GM12878 (cell line): ENCODE data around the gene PIAS2. TPM values are rescaled to one million over a fixed set of nuclear protein-coding genes. Genes with fewer than 3 reads are reported as not detected.

Experiments
- ATAC-seq: fragments of 200-7000 bp; cut with Tn5 transposase; 3 replicates; pipeline ENCODE4 v1.9.1; 2020; ENCODE audit warnings: mild to moderate bottlenecking, moderate library complexity
- BruUV-seq: library from RNA; stranded (reverse); fragments of 400-500 nt; replicated peaks from 2 replicates; lab custom pipeline; 2021; lab: Mats Ljungman, UMichigan
- CTCF ChIA-PET: fragments of 300-600 bp; sonication (Branson Sonifier 250); formaldehyde crosslinking; extraction: SDS; loops from one replicate; lab custom pipeline; 2021; ENCODE audit warnings: inconsistent platforms; lab: Yijun Ruan, JAX
- POLR2A ChIA-PET: fragments of 350-600 bp; formaldehyde crosslinking; extraction: SDS; loops from one replicate; lab custom pipeline; 2021; ENCODE audit warnings: inconsistent platforms; lab: Charles Lee
- RAD21 ChIA-PET: fragments of 300-600 bp; sonication (Branson Sonifier 250); formaldehyde crosslinking; loops from one replicate; lab custom pipeline; 2023; ENCODE audit warnings: antibody characterized with exemption; ENCODE audit not compliant: unreplicated experiment; lab: Charles Lee
- SMC1A ChIA-PET: fragments of 300-600 bp; sonication (Branson Sonifier 250); formaldehyde crosslinking; loops from one replicate; lab custom pipeline; 2023; ENCODE audit not compliant: unreplicated experiment, uncharacterized antibody; lab: Charles Lee
- DNase-seq: peaks from one replicate; pipeline ENCODE4 v3.0.0-alpha.2; 2011; ENCODE audit warnings: low read depth, low spot score
- FAIRE-seq: peaks from 3 replicates; lab custom pipeline; 2011; peaks lifted over from hg19 to GRCh38; lab: Jason Lieb, UNC
- H2AFZ ChIP-seq: 2 replicates; pipeline ENCODE4 v1.6.0; 2011; ENCODE audit warnings: low read depth, low read length, control low read depth; ENCODE audit not compliant: control insufficient read depth
- H3K27ac ChIP-seq: 2 replicates; pipeline ENCODE4 v1.5.1; 2011; ENCODE audit warnings: control low read depth; ENCODE audit not compliant: control insufficient read depth, insufficient read depth
- H3K27me3 ChIP-seq, 2 experiments: replicated peaks in 1 of 2; 2 replicates each; pipeline versions ENCODE4 v1.6.0 to v1.6.1; 2011; ENCODE audit warnings: low read length in 1 of 2; ENCODE audit not compliant: control insufficient read depth in 2 of 2, insufficient read depth in 2 of 2
- H3K36me3 ChIP-seq, 2 experiments: 2 replicates each; pipeline ENCODE4 v1.5.1; 2011; ENCODE audit warnings: low read length in 1 of 2; ENCODE audit not compliant: control insufficient read depth in 2 of 2, insufficient read depth in 2 of 2
- H3K4me1 ChIP-seq: 2 replicates; pipeline ENCODE4 v1.6.1; 2011; ENCODE audit warnings: mild to moderate bottlenecking, low read length, moderate library complexity, mixed read lengths; ENCODE audit not compliant: control insufficient read depth, insufficient read depth
- H3K4me2 ChIP-seq: 2 replicates; pipeline ENCODE4 v1.6.0; 2011; ENCODE audit warnings: control low read depth; ENCODE audit not compliant: control insufficient read depth, insufficient read depth
- H3K4me3 ChIP-seq: fragments of 200-600 bp; sonication (generic); 2 replicates; pipeline ENCODE4 v1.5.1; 2016
- H3K79me2 ChIP-seq: 2 replicates; pipeline ENCODE4 v1.6.0; 2011; ENCODE audit warnings: low read length; ENCODE audit not compliant: control insufficient read depth, insufficient read depth
- H3K9ac ChIP-seq: 2 replicates; pipeline ENCODE4 v1.8.0; 2011; ENCODE audit warnings: low read length, control low read depth, mixed read lengths; ENCODE audit not compliant: control insufficient read depth, insufficient read depth
- H3K9me3 ChIP-seq: replicated peaks from 3 replicates; pipeline ENCODE4 v1.5.1; 2011; ENCODE audit warnings: mild to moderate bottlenecking, low read length; ENCODE audit not compliant: control insufficient read depth, insufficient read depth
- H4K20me1 ChIP-seq: 2 replicates; pipeline ENCODE4 v1.6.0; 2011; ENCODE audit not compliant: control insufficient read depth, insufficient read depth
- ASH2L ChIP-seq: fragments of 300-600, 200-600 bp; sonication (generic); IDR thresholded peaks from 2 replicates; pipeline ENCODE4 v1.6.1; 2017; ENCODE audit warnings: low read depth, mild to moderate bottlenecking, borderline replicate concordance
- BHLHE40 ChIP-seq, 2 experiments: fragments of 450-650 bp in 1 of 2; IDR thresholded peaks; 2 replicates each; pipeline ENCODE4 v1.6.1; 2011 to 2017; ENCODE audit warnings: low read depth in 2 of 2, borderline replicate concordance in 1 of 2, improper control_type of control experiment in 1 of 2, low read length in 1 of 2, mild to moderate bottlenecking in 1 of 2
- CHD4 ChIP-seq: fragments of 200-600 bp; sonication (generic); IDR thresholded peaks from 2 replicates; pipeline ENCODE4 v1.6.1; 2016; ENCODE audit warnings: mild to moderate bottlenecking
- FOXM1 ChIP-seq: IDR thresholded peaks from 2 replicates; pipeline ENCODE4 v1.6.1; 2012; ENCODE audit warnings: low read depth, mild to moderate bottlenecking, inconsistent platforms, low read length, moderate library complexity
- HDGF ChIP-seq: fragments of 450-650 bp; IDR thresholded peaks from 2 replicates; pipeline ENCODE4 v1.6.1; 2016; ENCODE audit warnings: antibody characterized with exemption
- JUNB ChIP-seq: IDR thresholded peaks from 2 replicates; pipeline ENCODE4 v1.6.1; 2016; ENCODE audit warnings: antibody characterized with exemption, mild to moderate bottlenecking
- KAT2A ChIP-seq: conservative IDR thresholded peaks from 2 replicates; pipeline ENCODE4 v1.6.1; 2011; ENCODE audit warnings: low read depth, low read length; ENCODE audit not compliant: control insufficient read depth
- KLF5 ChIP-seq: fragments of 450-650 bp; IDR thresholded peaks from 2 replicates; pipeline ENCODE4 v1.6.1; 2014; ENCODE audit warnings: mild to moderate bottlenecking; ENCODE audit not compliant: partially characterized antibody
- MAX ChIP-seq: IDR thresholded peaks from 2 replicates; pipeline ENCODE4 v1.6.1; 2012; ENCODE audit warnings: low read depth, low read length, improper control_type of control experiment
- MXI1 ChIP-seq: fragments of 150-350 bp; IDR thresholded peaks from 2 replicates; pipeline ENCODE4 v1.6.1; 2011; ENCODE audit warnings: low read depth, mild to moderate bottlenecking, inconsistent platforms, low read length, improper control_type of control experiment
- MYB ChIP-seq: fragments of 150-350 bp; IDR thresholded peaks from 2 replicates; pipeline ENCODE4 v1.6.1; 2014; ENCODE audit warnings: mild to moderate bottlenecking, low read depth, low read length, borderline replicate concordance
- POLR2A ChIP-seq: IDR thresholded peaks from 2 replicates; pipeline ENCODE4 v1.6.1; 2011; ENCODE audit warnings: low read depth, mild to moderate bottlenecking, low read length
- POLR2AphosphoS2 ChIP-seq: IDR thresholded peaks from 2 replicates; pipeline ENCODE4 v1.6.1; 2011; ENCODE audit warnings: low read depth, mild to moderate bottlenecking, low read length, improper control_type of control experiment, moderate library complexity
- POU2F2 ChIP-seq: IDR thresholded peaks from 3 replicates; pipeline ENCODE4 v1.6.1; 2011; ENCODE audit warnings: low read depth, mild to moderate bottlenecking, low read length, borderline replicate concordance
- RELA ChIP-seq: fragments of 450-650 bp; IDR thresholded peaks from 2 replicates; pipeline ENCODE4 v1.8.0; 2014; ENCODE audit warnings: borderline replicate concordance; ENCODE audit not compliant: partially characterized antibody
- SKIL ChIP-seq: fragments of 450-650 bp; IDR thresholded peaks from 2 replicates; pipeline ENCODE4 v1.6.1; 2017; ENCODE audit warnings: mild to moderate bottlenecking, low read depth, inconsistent platforms; ENCODE audit not compliant: poor library complexity, severe bottlenecking
- SP1 ChIP-seq: IDR thresholded peaks from one replicate; pipeline ENCODE4 v1.6.1; 2011; ENCODE audit warnings: low read depth, low read length
- TBL1XR1 ChIP-seq: IDR thresholded peaks from 2 replicates; pipeline ENCODE4 v1.6.1; 2012; ENCODE audit warnings: low read depth, low read length, improper control_type of control experiment
- ZNF274 ChIP-seq: IDR thresholded peaks from one replicate; pipeline ENCODE4 v1.8.0; 2011; ENCODE audit not compliant: insufficient read length, insufficient read depth
- ZNF687 ChIP-seq: fragments of 450-650 bp; IDR thresholded peaks from 2 replicates; pipeline ENCODE4 v1.6.1; 2017; ENCODE audit warnings: mild to moderate bottlenecking, moderate library complexity
- WGBS: methylation state at CpG from one replicate; pipeline ENCODE4 v1.1.6; 2016; ENCODE audit warnings: low lambda C conversion rate; ENCODE audit not compliant: insufficient replicate concordance, insufficient coverage; ENCODE audit errors: missing lambda C conversion rate; 5-methylcytosine and 5-hydroxymethylcytosine counted together
- in situ Hi-C: fragments of 300-500 bp; cut with MboI; formaldehyde crosslinking; loops from 9 replicates; pipeline ENCODE4 v1.14.3; 2018; ENCODE audit warnings: mixed read lengths
- intact Hi-C: fragments of 100-400 bp; cut with micrococcal nuclease; formaldehyde crosslinking; loops from one replicate; pipeline ENCODE4 v1.14.2; 2022; ENCODE audit not compliant: unreplicated experiment
- polyA plus RNA-seq, 11 experiments: library from polyadenylated mRNA; depleted of rRNA in 4 of 11; unstranded in 6 of 11; stranded (reverse) in 5 of 11; fragments of >200 nt; fragmentation: Nextera tagmentation in 4 of 11; fragmentation: Illumina TruSeq in 1 of 11; extraction: Ambion mirVana in 4 of 11; extraction: Trizol in 1 of 11; gene quantifications; 1 replicate in 1 of 11; 2 replicates in 10 of 11; pipeline versions ENCODE4 v1.2.1 to v1.2.3, GENCODE V29; 2011 to 2016; ENCODE audit warnings: inconsistent platforms in 2 of 11, missing spikeins in 2 of 11, low read depth in 1 of 11
- total RNA-seq, 4 experiments: library from RNA; depleted of rRNA in 3 of 4; stranded (reverse); fragments of >200 nt in 3 of 4; fragmentation: Illumina TruSeq in 1 of 4; extraction: Trizol in 1 of 4; gene quantifications; 2 replicates each; pipeline versions ENCODE4 v1.2.1 to v1.2.3, GENCODE V29; 2013 to 2021

The PIAS2 gene
- total and polyA plus RNA-seq, 10 of the 15 experiments (the other 5 are each of a cell fraction or from before 2014, with no cell fraction given): 4.0 to 31.8 (median 22.4) TPM

GRCh38 chr18:46903406-46903805 is 13.9 kb downstream of the PIAS2 start:
- peaks cover 19% of the 10 kb centered on the region for H3K79me2 ChIP-seq
- ChIA-PET POLR2A (no interaction called here), RAD21 (no interaction called here), CTCF (interaction anchor here (0.5 kb wide), 1 partner anchor 12 kb away, joined by 3 read pairs; no protein-coding TSS in a partner anchor)
- in situ Hi-C loops: no loop called here
- no TSS peak for BruUV-seq
- H3K4me1 ChIP-seq: no peaks in the 10 kb centered on the region
- no peak for FAIRE-seq
- DNase-seq: no peak
- TF ChIP-seq MYB: no peak
- TF ChIP-seq ZNF687: no peak
- TF ChIP-seq ZNF274: no peak
- no peak for TF ChIP-seq RELA
- TF ChIP-seq POLR2A: no peak
- no peak for TF ChIP-seq SKIL
- no peak for TF ChIP-seq SP1
- TF ChIP-seq MXI1: no peak
- no peak for TF ChIP-seq KLF5
- no peak for TF ChIP-seq JUNB
- TF ChIP-seq CHD4: no peak
- TF ChIP-seq ASH2L: no peak
- TF ChIP-seq HDGF: no peak
- no peak for TF ChIP-seq FOXM1
- no peak for TF ChIP-seq KAT2A
- no peak for TF ChIP-seq TBL1XR1
- TF ChIP-seq MAX: no peak
- TF ChIP-seq BHLHE40 (IDR thresholded peaks at IDR 0.05; ENCODE audit: borderline replicate concordance in 1 of 2, low read depth in 2 of 2, low read length in 1 of 2): no peak
- no peak for TF ChIP-seq POLR2AphosphoS2
- no peak for TF ChIP-seq POU2F2
- TF ChIP-seq, all 136 proteins: peak for 0
- Histone ChIP-seq H3K4me3 (no peak overlapping the region), H3K9me3 (no peaks in the 10 kb centered on the region; the same call in 1 of the 3 replicates), H3K27me3 (no peaks in the 10 kb centered on the region), H2AFZ (no peak overlapping the region), H3K36me3 (no peaks in the 10 kb centered on the region; a peak in 1 of 4 replicates), H4K20me1 (no peaks in the 10 kb centered on the region), H3K4me2 (no peak overlapping the region), H3K27ac (no peak overlapping the region), H3K9ac (no peak overlapping the region)
- intact Hi-C loops: no loop called here
- SMC1A ChIA-PET: interaction anchor here (1.0 kb wide), 1 partner anchor 10 kb away, joined by 3 read pairs; no protein-coding TSS in a partner anchor
- no peak for ATAC-seq
- WGBS: 100% methylated on average over 3 of the region's 3 CpGs
